Colonic mucosa (tissue), 4 donors: Measurements from ENCODE around the gene OPN4. TPM values are rescaled to one million over a fixed set of nuclear protein-coding genes. Genes with fewer than 3 reads are reported as not detected.
A peak's percentile ranks its signal among the peaks of the same experiment; 100 is the strongest.

Experiments used
- DNase-seq: peaks from one replicate; pipeline ENCODE4 v3.0.0-alpha.2; 2020
- H3K27ac ChIP-seq: fragments of 200-600 bp; one replicate; pipeline ENCODE4 v1.8.0; 2021
- H3K27me3 ChIP-seq: fragments of 200-600 bp; one replicate; pipeline ENCODE4 v1.8.0; 2021
- H3K36me3 ChIP-seq: fragments of 200-600 bp; one replicate; pipeline ENCODE4 v1.8.0; 2021
- H3K4me1 ChIP-seq: fragments of 200-600 bp; one replicate; pipeline ENCODE4 v1.8.0; 2021; ENCODE audit warnings: mild to moderate bottlenecking
- H3K4me3 ChIP-seq: fragments of 200-600 bp; one replicate; pipeline ENCODE4 v1.8.0; 2021
- H3K9ac ChIP-seq, 2 donors: one replicate each; pipeline ENCODE4 v1.7.0; 2013; ENCODE audit warnings: control low read depth in 2 of 2, low read depth in 2 of 2, low read length in 2 of 2
- H3K9me3 ChIP-seq: fragments of 200-600 bp; one replicate; pipeline ENCODE4 v1.8.0; 2021
- CTCF ChIP-seq: fragments of 200-600 bp; IDR thresholded peaks from one replicate; pipeline ENCODE4 v1.8.0; 2022; ENCODE audit warnings: antibody characterized with exemption, mild to moderate bottlenecking
- intact Hi-C: fragments of 100-400 bp; cut with DNase I; formaldehyde crosslinking; loops from one replicate; pipeline ENCODE4 v1.14.1; 2022
- total RNA-seq, 2 donors: library from RNA; stranded (reverse); fragmentation: NEBNext Ultra II Directional in 1 of 2; extraction: Animal tissue kit (Norgen Biotek cat#: 25700) in 1 of 2; gene quantifications; one replicate each; pipeline ENCODE4 v1.2.1, GENCODE V29; 2021
- donor health status: healthy.
- donor health status: DM: no; HTN: no; CAD: no.
- donor health status: DM: no; HTN: no; CAD: no.

Gene OPN4
- total RNA-seq, 2 donors from 2014 or later: not detected

GRCh38 chr10:86684331-86685097 lies 30.2 kb downstream of the OPN4 start:
- Histone ChIP-seq H3K27ac (no peak overlapping the region), H3K9ac (peak overlapping the region in 1 of 2 donors; percentile 12), H3K27me3 (no peaks in the 10 kb centered on the region)

GRCh38 chr10:86685416-86685815 lies 31.1 kb downstream of the OPN4 start:
- Histone ChIP-seq H3K9me3 (no peaks in the 10 kb centered on the region), H3K27ac (no peak overlapping the region), H3K4me3 (no peak overlapping the region), H3K4me1 (no peaks in the 10 kb centered on the region), H3K36me3 (no peaks in the 10 kb centered on the region), H3K9ac (no peak overlapping the region), H3K27me3 (no peaks in the 10 kb centered on the region)
- intact Hi-C loops: no loop called here
- no peak for TF ChIP-seq CTCF
- DNase-seq: no peak

More at GRCh38 chr10:86684331-86685097, 30.2 kb downstream of the OPN4 start:
- Histone ChIP-seq H3K4me1 (no peaks in the 10 kb centered on the region), H3K9me3 (no peaks in the 10 kb centered on the region), H3K36me3 (no peaks in the 10 kb centered on the region), H3K4me3 (no peak overlapping the region)
- TF ChIP-seq CTCF: no peak
- intact Hi-C loops: no loop called here
- DNase-seq: no peak

DNA sequence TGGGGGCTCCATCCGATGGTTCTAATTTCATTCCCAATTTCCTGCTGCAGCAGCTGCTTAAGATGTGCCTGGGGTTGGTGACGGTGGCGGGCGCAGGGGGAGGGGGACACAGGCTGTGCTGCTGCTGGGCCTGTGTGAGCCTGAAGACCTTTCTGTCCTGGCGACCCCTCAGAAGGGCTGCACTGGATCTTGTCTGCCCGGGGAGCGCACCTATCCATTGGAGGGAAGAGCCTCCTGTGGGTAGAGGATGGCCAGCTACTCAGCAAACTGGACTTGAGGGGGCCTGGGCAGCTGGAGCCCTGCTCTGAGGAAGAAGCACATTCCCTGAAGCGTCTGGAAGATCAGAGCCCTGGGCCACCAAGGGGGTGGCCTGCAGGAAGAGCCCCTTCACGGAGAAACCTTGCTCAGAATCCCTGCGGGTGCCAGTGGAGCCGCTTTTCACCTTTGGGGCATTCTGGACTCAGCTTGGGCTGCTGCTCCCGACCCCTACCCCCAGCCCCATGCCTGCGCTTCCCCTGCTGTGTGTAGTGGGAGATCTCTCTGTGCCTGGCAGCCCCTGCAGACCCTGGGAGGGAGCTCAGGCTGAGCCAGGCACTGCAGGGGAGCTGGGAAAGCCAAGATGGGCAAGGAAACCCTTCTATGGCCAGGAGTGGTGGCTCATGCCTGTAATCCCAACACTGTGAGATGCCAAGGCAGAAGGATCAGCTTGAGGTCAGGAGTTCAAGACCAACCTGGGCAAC lies 31.7 kb downstream of the OPN4 start:
- Histone ChIP-seq H3K4me1 (no peaks in the 10 kb centered on the region), H3K27ac (no peak overlapping the region), H3K9ac (no peak overlapping the region), H3K27me3 (no peaks in the 10 kb centered on the region), H3K36me3 (no peaks in the 10 kb centered on the region), H3K4me3 (no peak overlapping the region), H3K9me3 (no peaks in the 10 kb centered on the region)
- intact Hi-C loops: no loop called here
- no peak for TF ChIP-seq CTCF
- DNase-seq: no peak

DNA sequence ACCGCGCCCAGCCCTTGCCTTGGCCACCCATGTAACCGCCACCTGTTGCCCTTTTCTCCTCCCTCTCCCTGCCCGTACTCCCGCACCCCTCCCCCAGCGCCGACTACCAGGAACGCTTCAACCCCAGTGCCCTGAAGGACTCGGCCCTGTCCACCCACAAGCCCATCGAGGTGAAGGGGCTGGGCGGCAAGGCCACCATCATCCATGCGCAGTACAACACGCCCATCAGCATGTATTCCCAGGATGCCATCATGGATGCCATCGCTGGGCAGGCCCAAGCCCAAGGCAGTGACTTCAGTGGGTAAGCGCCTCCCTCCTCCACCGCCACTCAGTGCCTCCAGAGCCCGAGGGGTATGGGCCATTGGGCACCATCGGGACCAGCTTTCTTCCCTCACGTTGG lies 32.6 kb downstream of the OPN4 start:
- no peaks in the 10 kb centered on the region for H3K4me1 ChIP-seq
- intact Hi-C loops: no loop called here

DNA sequence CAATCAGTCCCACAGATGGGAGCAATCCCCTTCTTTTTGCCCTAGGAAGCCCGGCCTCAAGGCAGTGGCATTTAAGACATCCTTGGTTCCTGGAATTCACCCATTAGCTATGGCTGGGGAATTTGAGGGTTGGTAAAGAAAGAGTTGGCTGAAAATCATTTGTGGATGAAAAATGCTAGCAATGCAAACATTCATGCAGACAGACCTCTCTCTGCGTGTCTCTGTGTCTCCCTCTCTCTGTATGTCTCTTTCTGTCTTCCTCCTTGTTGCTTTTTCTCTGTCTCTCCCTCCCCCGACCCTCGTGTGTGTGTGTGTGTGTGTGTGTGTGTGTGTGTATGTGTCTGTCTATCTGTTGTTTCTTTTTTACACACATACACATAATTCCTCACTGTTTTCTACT lies 33.4 kb downstream of the OPN4 start:
- Histone ChIP-seq H3K27me3 (no peaks in the 10 kb centered on the region), H3K4me3 (no peak overlapping the region), H3K4me1 (no peaks in the 10 kb centered on the region), H3K9ac (no peak overlapping the region), H3K36me3 (no peaks in the 10 kb centered on the region), H3K9me3 (no peaks in the 10 kb centered on the region), H3K27ac (no peak overlapping the region)
- DNase-seq: no peak
- TF ChIP-seq CTCF: no peak
- intact Hi-C loops: no loop called here

More for the DNA sequence above, 32.6 kb downstream of the OPN4 start:
- no peak for TF ChIP-seq CTCF
- H3K9ac ChIP-seq: no peak overlapping the region
- no peaks in the 10 kb centered on the region for H3K27me3 ChIP-seq
- DNase-seq: no peak
- H3K9me3 ChIP-seq: no peaks in the 10 kb centered on the region
- no peaks in the 10 kb centered on the region for H3K36me3 ChIP-seq
- no peak overlapping the region for H3K4me3 ChIP-seq
- H3K27ac ChIP-seq: peak overlapping the region; percentile 36
